ENCODE measurements around the gene DNAJC9. TPM values are rescaled to one million over a fixed set of nuclear protein-coding genes. Genes with fewer than 3 reads are reported as not detected.

The DNAJC9 gene
- polyA plus RNA-seq, 2 of the 4 experiments (the other 2 are of a cell fraction), result 45.6 to 56.3 TPM

GRCh38 chr10:73225518-73225917 lies 21.5 kb downstream of the DNAJC9 start:
- ChIA-PET POLR2A (interaction anchor here (1.2 kb wide), 1 partner anchor 21 kb away, joined by 5 read pairs; the partner anchor contains the start of gene DNAJC9), CTCF (interaction anchor here (1.7 kb wide), 1 partner anchor 24 kb away, joined by 3 read pairs; no protein-coding TSS in a partner anchor)
- H3K4me2 ChIP-seq, result no peak overlapping the region
- no peaks in the 10 kb centered on the region for H3K9me3 ChIP-seq
- H3K4me3 ChIP-seq, result no peak overlapping the region
- ATAC-seq (no peak), FAIRE-seq (peak; percentile 43), DNase-seq (ENCODE audit: low read depth in 1 of 2, low spot score in 1 of 2) (no peak)
- no peaks in the 10 kb centered on the region for H3K4me1 ChIP-seq
- TF ChIP-seq EHF (CRISPR knock-in tag; IDR thresholded peaks at IDR 0.05), result no peak
- H3K27ac ChIP-seq, result no peak overlapping the region

GRCh38 chr10:73220989-73221388 lies 26.1 kb downstream of the DNAJC9 start:
- Histone ChIP-seq H3K9me3 (no peaks in the 10 kb centered on the region), H3K4me2 (no peak overlapping the region), H3K27ac (no peak overlapping the region), H3K4me3 (no peak overlapping the region), H3K4me1 (no peaks in the 10 kb centered on the region)
- POLR2A ChIA-PET, result no interaction called here
- TF ChIP-seq PHF8 (IDR thresholded peaks at IDR 0.05; ENCODE audit: borderline replicate concordance, low read depth) (no peak), HOXB13 (CRISPR knock-in tag; IDR thresholded peaks at IDR 0.05; ENCODE audit: low read depth) (no peak), JUNB (IDR thresholded peaks at IDR 0.05) (no peak), RCOR1 (IDR thresholded peaks at IDR 0.05; ENCODE audit: low read depth, low read length) (no peak), CBX2 (IDR thresholded peaks at IDR 0.05; ENCODE audit: borderline replicate concordance, low read depth) (no peak), ATOH8 (CRISPR knock-in tag; IDR thresholded peaks at IDR 0.05; ENCODE audit: low read depth) (no peak), CHD4 (IDR thresholded peaks at IDR 0.05; ENCODE audit: borderline replicate concordance) (no peak), EP300 (IDR thresholded peaks at IDR 0.05) (no peak), MAX (IDR thresholded peaks at IDR 0.05) (no peak), JUN (IDR thresholded peaks at IDR 0.05) (no peak), REST (IDR thresholded peaks at IDR 0.05) (no peak), RARB (CRISPR knock-in tag; IDR thresholded peaks at IDR 0.05) (no peak), SREBF2 (IDR thresholded peaks at IDR 0.05) (no peak), HOXB5 (CRISPR knock-in tag; IDR thresholded peaks at IDR 0.05) (no peak), FOXS1 (CRISPR knock-in tag; IDR thresholded peaks at IDR 0.05) (no peak)
- WGBS (ENCODE audit: missing lambda C conversion rate), result 94% methylated on average over 1 of the region's 1 CpG
- CTCF ChIA-PET, result no interaction called here
- no peak for FAIRE-seq
- no peak for ATAC-seq
- DNase-seq (ENCODE audit: low read depth in 1 of 2, low spot score in 1 of 2), result no peak

GRCh38 chr10:73219384-73219783 lies 27.7 kb downstream of the DNAJC9 start:
- no peak for TF ChIP-seq RARB (CRISPR knock-in tag; IDR thresholded peaks at IDR 0.05)
- no peak for TF ChIP-seq ZSCAN20 (CRISPR knock-in tag; IDR thresholded peaks at IDR 0.05)
- no peak for TF ChIP-seq BHLHE40 (IDR thresholded peaks at IDR 0.05; ENCODE audit: low read depth, low read length)
- no peak for TF ChIP-seq FOSB (CRISPR knock-in tag; IDR thresholded peaks at IDR 0.05)
- no peak for TF ChIP-seq CBX2 (IDR thresholded peaks at IDR 0.05; ENCODE audit: borderline replicate concordance, low read depth)
- no peak for TF ChIP-seq BCL3 (IDR thresholded peaks at IDR 0.05)
- no peak for TF ChIP-seq USF2 (IDR thresholded peaks at IDR 0.05)
- TF ChIP-seq RFX5 (IDR thresholded peaks at IDR 0.05), result no peak
- TF ChIP-seq CBX8 (IDR thresholded peaks at IDR 0.05), result no peak
- TF ChIP-seq ZC3H11A (IDR thresholded peaks at IDR 0.05), result no peak
- no peak for TF ChIP-seq POLR2AphosphoS2 (conservative IDR thresholded peaks at IDR 0.05; ENCODE audit: low read length)
- no peak for TF ChIP-seq RAD21 (conservative IDR thresholded peaks at IDR 0.05 in 1 of 2, IDR thresholded peaks at IDR 0.05 in 1 of 2)
- no peak for TF ChIP-seq HOXA7 (CRISPR knock-in tag; IDR thresholded peaks at IDR 0.05)
- ATAC-seq (no peak), FAIRE-seq (no peak), DNase-seq (ENCODE audit: low read depth in 1 of 2, low spot score in 1 of 2) (no peak)
- POLR2A ChIA-PET, result interaction anchor here (0.6 to 1.0 kb wide), 2 partner anchors 28 to 194 kb away, joined by 3 read pairs; partner anchors contain the start of genes ANXA7 and DNAJC9
- CTCF ChIA-PET, result interaction anchor here (1.0 to 2.4 kb wide), 5 partner anchors 10 to 22 kb away, joined by 4 to 7 read pairs (median 6); no protein-coding TSS in a partner anchor
- Histone ChIP-seq H3K9me3 (no peaks in the 10 kb centered on the region), H3K4me2 (no peak overlapping the region), H3K27ac (no peak overlapping the region), H3K4me3 (no peak overlapping the region), H3K4me1 (no peaks in the 10 kb centered on the region)

Data from A549 (cell line).